ENCODE data around the gene CD55.

GRCh38 chr1:207330011-207330710, 8.7 kb downstream of the CD55 start:
- TF ChIP-seq, protein P1, sequence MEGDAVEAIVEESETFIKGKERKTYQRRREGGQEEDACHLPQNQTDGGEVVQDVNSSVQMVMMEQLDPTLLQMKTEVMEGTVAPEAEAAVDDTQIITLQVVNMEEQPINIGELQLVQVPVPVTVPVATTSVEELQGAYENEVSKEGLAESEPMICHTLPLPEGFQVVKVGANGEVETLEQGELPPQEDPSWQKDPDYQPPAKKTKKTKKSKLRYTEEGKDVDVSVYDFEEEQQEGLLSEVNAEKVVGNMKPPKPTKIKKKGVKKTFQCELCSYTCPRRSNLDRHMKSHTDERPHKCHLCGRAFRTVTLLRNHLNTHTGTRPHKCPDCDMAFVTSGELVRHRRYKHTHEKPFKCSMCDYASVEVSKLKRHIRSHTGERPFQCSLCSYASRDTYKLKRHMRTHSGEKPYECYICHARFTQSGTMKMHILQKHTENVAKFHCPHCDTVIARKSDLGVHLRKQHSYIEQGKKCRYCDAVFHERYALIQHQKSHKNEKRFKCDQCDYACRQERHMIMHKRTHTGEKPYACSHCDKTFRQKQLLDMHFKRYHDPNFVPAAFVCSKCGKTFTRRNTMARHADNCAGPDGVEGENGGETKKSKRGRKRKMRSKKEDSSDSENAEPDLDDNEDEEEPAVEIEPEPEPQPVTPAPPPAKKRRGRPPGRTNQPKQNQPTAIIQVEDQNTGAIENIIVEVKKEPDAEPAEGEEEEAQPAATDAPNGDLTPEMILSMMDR (conservative IDR thresholded peaks at IDR 0.05): no peak
- TF ChIP-seq ZFX (IDR thresholded peaks at IDR 0.05): no peak

All from C4-2B (cell line).